H1 (cell line): Measurements from ENCODE around the gene QRSL1. TPM values are rescaled to one million over a fixed set of nuclear protein-coding genes. Genes with fewer than 3 reads are reported as not detected.

Source experiments
- CHD2 ChIP-seq: IDR thresholded peaks from 2 replicates; pipeline ENCODE4 v1.6.1; 2012; ENCODE audit warnings: low read length, improper control_type of control experiment
- CHD7 ChIP-seq: fragments of 300-600 bp; sonication (generic); IDR thresholded peaks from 2 replicates; pipeline ENCODE4 v1.7.1; 2012; ENCODE audit warnings: low read length, moderate library complexity, mild to moderate bottlenecking, inconsistent platforms; ENCODE audit not compliant: insufficient replicate concordance
- RBBP5 ChIP-seq: IDR thresholded peaks from 2 replicates; pipeline ENCODE4 v1.7.1; 2012; ENCODE audit warnings: low read depth, mild to moderate bottlenecking, inconsistent platforms, low read length, moderate library complexity, borderline replicate concordance
- RFX5 ChIP-seq: IDR thresholded peaks from 2 replicates; pipeline ENCODE4 v1.6.1; 2011; ENCODE audit warnings: low read depth, low read length, improper control_type of control experiment, borderline replicate concordance
- TCF12 ChIP-seq: IDR thresholded peaks from 2 replicates; pipeline ENCODE4 v1.6.1; 2011; ENCODE audit warnings: low read depth, mild to moderate bottlenecking, low read length
- polyA plus RNA-seq, 7 experiments: library from polyadenylated mRNA; depleted of rRNA in 3 of 7; stranded (reverse) in 5 of 7; unstranded in 2 of 7; fragments of >200 nt in 5 of 7; fragments of 200-250 nt in 2 of 7; gene quantifications; 1 replicate in 5 of 7; 2 replicates in 1 of 7; 4 replicates in 1 of 7; pipeline versions ENCODE4 v1.2.1 to v1.2.3, GENCODE V29; 2011 to 2013; ENCODE audit warnings: missing spikeins in 2 of 7, mixed read lengths in 2 of 7
- total RNA-seq: library from RNA; stranded (reverse); fragmentation: NEBNext Ultra II Directional; extraction: Animal tissue kit (Norgen Biotek cat#: 25700); gene quantifications from 2 replicates; pipeline ENCODE4 v1.2.1, GENCODE V29; 2021
- TF ChIP-seq, protein P1 (sequence below): IDR thresholded peaks from 2 replicates; pipeline ENCODE4 v1.6.1; 2012; ENCODE audit warnings: inconsistent platforms

QRSL1 gene
- total and polyA plus RNA-seq, 2 of the 8 experiments (the other 6 are each of a cell fraction or from before 2014, with no cell fraction given): 7.8 to 22.2 TPM

DNA sequence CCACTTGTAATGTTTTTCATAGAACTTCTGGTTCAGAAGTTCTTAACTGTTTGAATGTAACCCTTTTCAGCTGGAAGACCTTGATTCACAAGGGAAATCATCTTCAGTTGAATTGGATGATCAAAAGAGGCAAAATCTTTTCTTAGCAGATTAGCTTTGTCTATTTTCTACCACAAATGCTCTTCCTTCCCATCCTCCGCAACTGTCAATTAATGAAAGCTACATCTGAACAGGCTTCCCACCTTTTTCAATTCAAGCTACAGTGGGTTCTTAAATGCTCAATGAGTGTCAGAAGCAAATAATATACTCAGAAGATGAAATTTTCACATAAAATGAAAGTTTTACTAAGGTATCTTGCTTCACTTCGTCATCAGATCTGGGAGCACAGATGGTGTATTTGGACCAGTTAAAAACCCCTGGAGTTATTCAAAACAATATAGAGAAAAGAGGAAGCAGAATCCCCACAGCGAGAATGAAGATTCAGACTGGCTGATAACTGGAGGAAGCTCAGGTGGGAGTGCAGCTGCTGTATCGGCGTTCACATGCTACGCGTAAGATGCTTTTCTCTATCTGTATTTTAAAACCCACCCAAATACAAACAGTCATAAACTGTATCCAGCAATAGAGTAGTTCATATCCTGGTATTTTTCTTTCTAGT is 19.4 kb downstream of the QRSL1 start (continued):
- no peak for TF ChIP-seq CHD7
- no peak for TF ChIP-seq RBBP5
- TF ChIP-seq RFX5: no peak
- TF ChIP-seq TCF12: no peak
- TF ChIP-seq, protein P1, sequence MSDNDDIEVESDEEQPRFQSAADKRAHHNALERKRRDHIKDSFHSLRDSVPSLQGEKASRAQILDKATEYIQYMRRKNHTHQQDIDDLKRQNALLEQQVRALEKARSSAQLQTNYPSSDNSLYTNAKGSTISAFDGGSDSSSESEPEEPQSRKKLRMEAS: no peak
- TF ChIP-seq CHD2: no peak
